A673 (cell line): ENCODE results near the gene SHROOM3.

Experiments
- EZH2 ChIP-seq: fragments of 200-600 bp; sonication (generic); IDR thresholded peaks from 2 replicates; pipeline ENCODE4 v1.6.1; 2017; ENCODE audit warnings: borderline replicate concordance, low read depth, mild to moderate bottlenecking, mixed read lengths, antibody characterized with exemption, low read length; ENCODE audit not compliant: poor library complexity, severe bottlenecking
- TF ChIP-seq, protein P1 (sequence below): fragments of 300-800, 200-600 bp; sonication (generic); conservative IDR thresholded peaks from 2 replicates; pipeline ENCODE4 v1.5.1; 2017; ENCODE audit warnings: low read depth, mild to moderate bottlenecking, antibody characterized with exemption, low read length, moderate library complexity, mixed read lengths

DNA sequence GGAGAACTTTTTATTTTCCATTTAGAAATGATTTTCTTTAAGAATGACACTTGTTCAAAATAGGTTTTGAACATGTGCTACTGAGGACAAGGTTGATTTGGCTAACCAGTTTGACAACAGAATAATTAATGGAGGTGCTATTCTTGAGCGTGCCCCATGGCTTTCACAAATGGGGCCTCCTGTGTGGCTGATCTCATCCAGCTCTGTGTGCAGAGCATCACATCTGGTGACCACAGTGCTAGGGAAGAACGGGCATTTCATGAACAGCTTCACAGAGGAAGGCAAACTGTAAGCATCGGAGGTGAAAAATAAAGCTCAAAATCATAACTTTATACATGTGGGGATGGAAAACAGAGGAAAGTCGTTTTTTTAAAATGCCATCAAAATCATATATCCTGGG is 314.3 kb downstream of the SHROOM3 start:
- TF ChIP-seq, protein P1, sequence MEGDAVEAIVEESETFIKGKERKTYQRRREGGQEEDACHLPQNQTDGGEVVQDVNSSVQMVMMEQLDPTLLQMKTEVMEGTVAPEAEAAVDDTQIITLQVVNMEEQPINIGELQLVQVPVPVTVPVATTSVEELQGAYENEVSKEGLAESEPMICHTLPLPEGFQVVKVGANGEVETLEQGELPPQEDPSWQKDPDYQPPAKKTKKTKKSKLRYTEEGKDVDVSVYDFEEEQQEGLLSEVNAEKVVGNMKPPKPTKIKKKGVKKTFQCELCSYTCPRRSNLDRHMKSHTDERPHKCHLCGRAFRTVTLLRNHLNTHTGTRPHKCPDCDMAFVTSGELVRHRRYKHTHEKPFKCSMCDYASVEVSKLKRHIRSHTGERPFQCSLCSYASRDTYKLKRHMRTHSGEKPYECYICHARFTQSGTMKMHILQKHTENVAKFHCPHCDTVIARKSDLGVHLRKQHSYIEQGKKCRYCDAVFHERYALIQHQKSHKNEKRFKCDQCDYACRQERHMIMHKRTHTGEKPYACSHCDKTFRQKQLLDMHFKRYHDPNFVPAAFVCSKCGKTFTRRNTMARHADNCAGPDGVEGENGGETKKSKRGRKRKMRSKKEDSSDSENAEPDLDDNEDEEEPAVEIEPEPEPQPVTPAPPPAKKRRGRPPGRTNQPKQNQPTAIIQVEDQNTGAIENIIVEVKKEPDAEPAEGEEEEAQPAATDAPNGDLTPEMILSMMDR: no peak
- no peak for TF ChIP-seq EZH2
